CD4-positive, CD25-positive, alpha-beta regulatory T cell (primary cell): ENCODE results near the gene STK39. TPM values are rescaled to one million over a fixed set of nuclear protein-coding genes. Genes with fewer than 3 reads are reported as not detected.

ENCODE experiments used
- ATAC-seq, 2 donors: fragments of 150-1000 bp; cut with Tn5 transposase; one replicate each; pipeline ENCODE4 v1.10.0; 2021; ENCODE audit warnings: low read depth in 2 of 2, moderate number of reproducible peaks in 2 of 2, moderate library complexity in 1 of 2
- DNase-seq, 3 donors: peaks; one replicate each; pipeline versions ENCODE4 v3.0.0 to v3.0.0-alpha.2; 2012 to 2022; ENCODE audit warnings: mixed read lengths in 1 of 3
- H3K27ac ChIP-seq: one replicate; pipeline ENCODE4 v1.7.0; 2013; ENCODE audit warnings: mild to moderate bottlenecking, low read length; ENCODE audit not compliant: insufficient read depth, poor library complexity, severe bottlenecking
- H3K27me3 ChIP-seq: one replicate; pipeline ENCODE4 v1.7.0; 2013; ENCODE audit warnings: low read length; ENCODE audit not compliant: control insufficient read depth, insufficient read depth
- H3K36me3 ChIP-seq: one replicate; pipeline ENCODE4 v1.7.0; 2013; ENCODE audit warnings: mild to moderate bottlenecking, low read length, moderate library complexity; ENCODE audit not compliant: control insufficient read depth, insufficient read depth
- H3K4me1 ChIP-seq: 2 replicates; pipeline ENCODE4 v1.7.0; 2013; ENCODE audit warnings: mild to moderate bottlenecking, low read length; ENCODE audit not compliant: insufficient read depth, control insufficient read depth, poor library complexity, severe bottlenecking
- H3K4me3 ChIP-seq: one replicate; pipeline ENCODE4 v1.7.0; 2013; ENCODE audit warnings: low read depth, mild to moderate bottlenecking, low read length, moderate library complexity
- H3K9me3 ChIP-seq, 2 experiments: 1 replicate in 1 of 2; 2 replicates in 1 of 2; pipeline ENCODE4 v1.7.0; 2013; ENCODE audit warnings: low read length in 2 of 2, mild to moderate bottlenecking in 1 of 2, moderate library complexity in 1 of 2; ENCODE audit not compliant: control insufficient read depth in 2 of 2
- H3K27ac Mint-ChIP-seq, 3 donors: one replicate each; pipeline ENCODE4 v1.8.0; 2020 to 2022; ENCODE audit warnings: mild to moderate bottlenecking in 3 of 3, mixed read lengths in 3 of 3, moderate library complexity in 2 of 3
- H3K27me3 Mint-ChIP-seq: one replicate; pipeline ENCODE4 v1.8.0; 2022; ENCODE audit warnings: mild to moderate bottlenecking, mixed read lengths
- H3K36me3 Mint-ChIP-seq: one replicate; pipeline ENCODE4 v1.8.0; 2020; ENCODE audit warnings: mixed read lengths
- H3K4me1 Mint-ChIP-seq, 4 donors: one replicate each; pipeline ENCODE4 v1.8.0; 2020 to 2022; ENCODE audit warnings: mixed read lengths in 4 of 4, mild to moderate bottlenecking in 1 of 4
- H3K4me3 Mint-ChIP-seq, 4 donors: one replicate each; pipeline ENCODE4 v1.8.0; 2020 to 2022; ENCODE audit warnings: mild to moderate bottlenecking in 4 of 4, mixed read lengths in 4 of 4, moderate library complexity in 3 of 4
- H3K9me3 Mint-ChIP-seq, 7 donors: one replicate each; pipeline ENCODE4 v1.8.0; 2020 to 2022; ENCODE audit warnings: mixed read lengths in 7 of 7, mild to moderate bottlenecking in 3 of 7, moderate library complexity in 2 of 7
- polyA plus RNA-seq, 4 donors: library from polyadenylated mRNA; unstranded; fragments of 300-500 nt; fragmentation: Illumina TruSeq; gene quantifications; one replicate each; pipeline ENCODE4 v1.2.3, GENCODE V29; 2021
- total RNA-seq: library from RNA; stranded (reverse); gene quantifications from one replicate; pipeline ENCODE4 v1.2.3, GENCODE V29; 2022

Gene STK39
- total and polyA plus RNA-seq, 5 donors from 2014 or later, result 4.4 to 27.2 (median 7.6) TPM

GRCh38 chr2:168120310-168120709, 127.1 kb downstream of the STK39 start:
- H3K27me3 Mint-ChIP-seq, result no peaks in the 10 kb centered on the region
- Histone ChIP-seq H3K27me3 (no peaks in the 10 kb centered on the region), H3K4me3 (no peak overlapping the region), H3K9me3 (no peaks in the 10 kb centered on the region), H3K27ac (no peak overlapping the region), H3K4me1 (no peaks in the 10 kb centered on the region), H3K36me3 (peaks cover 57% of the 10 kb centered on the region)
- H3K36me3 Mint-ChIP-seq, result peaks cover 15% of the 10 kb centered on the region
- H3K4me3 Mint-ChIP-seq, result no peak overlapping the region
- DNase-seq, result no peak
- no peaks in the 10 kb centered on the region for H3K9me3 Mint-ChIP-seq
- peaks cover 0 to 2% (median 0%) of the 10 kb centered on the region in 4 donors for H3K4me1 Mint-ChIP-seq
- no peak overlapping the region for H3K27ac Mint-ChIP-seq
- no peak for ATAC-seq

- Histone ChIP-seq H3K36me3 (peaks cover 55% of the 10 kb centered on the region), H3K4me1 (no peaks in the 10 kb centered on the region), H3K4me3 (no peak overlapping the region), H3K9me3 (no peaks in the 10 kb centered on the region), H3K27ac (no peak overlapping the region), H3K27me3 (no peaks in the 10 kb centered on the region)
- ATAC-seq (no peak), DNase-seq (peak in 2 of 3 donors; percentile 36 to 68)
- H3K4me3 Mint-ChIP-seq, result no peak overlapping the region
- no peak overlapping the region for H3K27ac Mint-ChIP-seq
- no peaks in the 10 kb centered on the region for H3K27me3 Mint-ChIP-seq
- peaks cover 0 to 2% (median 0%) of the 10 kb centered on the region in 4 donors for H3K4me1 Mint-ChIP-seq
- no peaks in the 10 kb centered on the region for H3K9me3 Mint-ChIP-seq
- H3K36me3 Mint-ChIP-seq, result peaks cover 11% of the 10 kb centered on the region
These were observed 127.8 kb downstream of the STK39 start for GRCh38 chr2:168119515-168120141.

- ATAC-seq (peak in 1 of 2 donors; percentile 31), DNase-seq (peak in 2 of 3 donors; percentile 48 to 76)
- H3K27me3 ChIP-seq, result no peaks in the 10 kb centered on the region
- Mint-ChIP-seq H3K9me3 (no peaks in the 10 kb centered on the region), H3K4me1 (peaks cover 0 to 2% (median 0%) of the 10 kb centered on the region in 4 donors), H3K27me3 (no peaks in the 10 kb centered on the region), H3K27ac (no peak overlapping the region), H3K36me3 (peaks cover 17% of the 10 kb centered on the region), H3K4me3 (no peak overlapping the region)
- no peak overlapping the region for H3K4me3 ChIP-seq
- H3K27ac ChIP-seq, result no peak overlapping the region
- H3K36me3 ChIP-seq, result peaks cover 49% of the 10 kb centered on the region
- no peaks in the 10 kb centered on the region for H3K9me3 ChIP-seq
- no peaks in the 10 kb centered on the region for H3K4me1 ChIP-seq
These were observed 128.5 kb downstream of the STK39 start for GRCh38 chr2:168118733-168119514.

- ATAC-seq, result no peak
These were observed 130.9 kb downstream of the STK39 start for GRCh38 chr2:168116448-168116847.

GRCh38 chr2:168114619-168115018, 132.8 kb downstream of the STK39 start:
- H3K36me3 Mint-ChIP-seq, result peaks cover 34% of the 10 kb centered on the region
- peaks cover 29% of the 10 kb centered on the region for H3K36me3 ChIP-seq
- H3K4me3 ChIP-seq, result no peak overlapping the region
- no peaks in the 10 kb centered on the region for H3K27me3 Mint-ChIP-seq
- DNase-seq (no peak), ATAC-seq (no peak)
- peaks cover 0 to 6% (median under 1%) of the 10 kb centered on the region in 4 donors for H3K4me1 Mint-ChIP-seq
- H3K9me3 Mint-ChIP-seq, result no peaks in the 10 kb centered on the region
- H3K9me3 ChIP-seq, result no peaks in the 10 kb centered on the region
- H3K4me1 ChIP-seq, result no peaks in the 10 kb centered on the region
- no peak overlapping the region for H3K27ac ChIP-seq
- H3K27me3 ChIP-seq, result no peaks in the 10 kb centered on the region
- H3K27ac Mint-ChIP-seq, result no peak overlapping the region
- no peak overlapping the region for H3K4me3 Mint-ChIP-seq

More at GRCh38 chr2:168116448-168116847, 130.9 kb downstream of the STK39 start:
- H3K27me3 ChIP-seq, result no peaks in the 10 kb centered on the region
- DNase-seq, result no peak
- peaks cover 29% of the 10 kb centered on the region for H3K36me3 Mint-ChIP-seq
- H3K4me3 Mint-ChIP-seq, result no peak overlapping the region
- H3K27ac Mint-ChIP-seq, result no peak overlapping the region
- H3K4me1 Mint-ChIP-seq, result peaks cover 0 to 6% (median under 1%) of the 10 kb centered on the region in 4 donors
- H3K4me1 ChIP-seq, result no peaks in the 10 kb centered on the region
- H3K9me3 ChIP-seq, result no peaks in the 10 kb centered on the region
- H3K27me3 Mint-ChIP-seq, result no peaks in the 10 kb centered on the region
- no peak overlapping the region for H3K27ac ChIP-seq
- H3K36me3 ChIP-seq, result peaks cover 32% of the 10 kb centered on the region
- no peak overlapping the region for H3K4me3 ChIP-seq
- H3K9me3 Mint-ChIP-seq, result no peaks in the 10 kb centered on the region

GRCh38 chr2:168114040-168114439, 133.4 kb downstream of the STK39 start:
- Mint-ChIP-seq H3K4me3 (no peak overlapping the region), H3K36me3 (peaks cover 39% of the 10 kb centered on the region)
- DNase-seq, result no peak

GRCh38 chr2:168107322-168107721, 140.1 kb downstream of the STK39 start:
- H3K4me3 ChIP-seq, result no peak overlapping the region
- no peaks in the 10 kb centered on the region for H3K9me3 ChIP-seq
- no peaks in the 10 kb centered on the region for H3K27me3 Mint-ChIP-seq
- H3K4me1 Mint-ChIP-seq, result peaks cover 0 to 8% (median 5%) of the 10 kb centered on the region in 4 donors
- H3K27me3 ChIP-seq, result no peaks in the 10 kb centered on the region
- H3K4me3 Mint-ChIP-seq, result no peak overlapping the region
- no peak overlapping the region for H3K27ac Mint-ChIP-seq
- no peaks in the 10 kb centered on the region for H3K4me1 ChIP-seq
- no peak overlapping the region for H3K27ac ChIP-seq
- H3K9me3 Mint-ChIP-seq, result no peaks in the 10 kb centered on the region
- no peak for DNase-seq
- H3K36me3 Mint-ChIP-seq, result peaks cover 46% of the 10 kb centered on the region
- no peak for ATAC-seq
- H3K36me3 ChIP-seq, result peaks cover 18% of the 10 kb centered on the region

More at GRCh38 chr2:168114040-168114439, 133.4 kb downstream of the STK39 start:
- Mint-ChIP-seq H3K9me3 (no peaks in the 10 kb centered on the region), H3K4me1 (peaks cover 0 to 6% (median 2%) of the 10 kb centered on the region in 4 donors), H3K27ac (no peak overlapping the region), H3K27me3 (no peaks in the 10 kb centered on the region)
- Histone ChIP-seq H3K36me3 (peaks cover 31% of the 10 kb centered on the region), H3K4me1 (no peaks in the 10 kb centered on the region), H3K27me3 (no peaks in the 10 kb centered on the region), H3K4me3 (no peak overlapping the region), H3K27ac (no peak overlapping the region), H3K9me3 (no peaks in the 10 kb centered on the region)
- ATAC-seq, result no peak
